Stimulated activated CD4-positive, alpha-beta T cell treated with anti-CD3 and anti-CD28 coated beads, Interleukin-2, amount 100 ng/mL, for 48 hours (primary cell): ENCODE measurements around the gene GPR148.

Experiments
- DNase-seq, 2 donors: peaks; one replicate each; pipeline ENCODE4 v3.0.0-alpha.2; 2020

The GPR148 gene

DNA sequence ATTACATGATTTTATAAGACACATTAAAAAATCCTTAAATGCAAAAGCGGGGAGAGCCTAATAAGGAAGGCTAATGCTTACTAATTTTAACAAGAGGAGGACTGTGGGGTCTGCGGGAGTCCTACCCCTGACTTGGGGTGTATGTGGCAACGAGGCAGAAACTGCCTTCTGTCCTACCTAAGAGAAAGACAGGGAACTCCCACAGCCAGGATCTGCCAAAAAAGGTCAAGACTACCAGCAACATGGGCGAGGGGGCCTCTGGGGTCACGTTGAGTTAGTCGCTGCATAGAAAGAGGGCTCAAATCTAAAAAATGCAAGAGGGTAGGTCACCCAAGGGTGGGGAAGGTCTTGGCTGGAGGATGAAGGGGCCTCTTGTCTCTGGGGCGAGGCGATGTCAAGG is 25.9 kb downstream of the GPR148 start:
- DNase-seq: no peak

DNA sequence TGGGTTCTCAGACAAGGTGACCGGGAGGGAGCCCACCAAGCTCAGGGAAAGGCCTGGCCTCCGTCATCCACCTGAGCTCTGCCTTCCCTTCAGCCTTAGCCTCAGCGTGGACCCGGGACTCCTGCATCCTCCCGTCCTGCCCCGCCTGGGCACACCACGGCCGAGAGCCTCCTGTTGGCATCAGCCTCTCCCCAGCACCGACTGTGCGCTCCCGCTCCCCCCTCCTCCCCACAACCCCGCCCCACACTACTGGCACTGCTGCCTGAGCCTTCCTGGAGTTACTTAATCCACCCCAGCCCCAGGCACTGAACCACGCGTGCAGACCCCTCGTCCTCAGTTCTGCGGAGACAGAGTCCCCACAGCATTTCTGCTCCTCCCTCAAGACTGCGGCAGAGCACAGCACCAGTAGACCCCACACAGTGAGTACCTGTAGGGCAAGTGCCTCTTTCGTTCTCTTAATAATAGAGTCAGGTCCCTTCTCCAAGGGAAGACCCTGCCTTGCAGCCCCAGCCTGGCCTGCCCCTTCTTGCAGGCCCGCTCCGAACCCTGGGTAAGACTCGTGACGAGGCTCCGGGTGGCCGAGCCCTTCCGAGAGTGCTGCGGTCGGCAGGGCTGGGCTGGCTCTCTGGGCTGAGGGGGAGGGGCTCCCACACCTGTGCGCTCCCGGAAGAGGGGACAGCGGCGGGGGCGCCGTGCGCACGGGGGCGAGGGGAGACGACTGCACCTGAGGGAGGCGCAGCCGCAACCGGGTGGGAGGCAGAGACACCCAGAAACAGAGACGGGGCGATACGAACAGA is 26.6 kb downstream of the GPR148 start, which contains the start of gene AMER3:
TSS of gene AMER3 (plus strand) at position 285 of the 797 bp plus-strand sequence. CDS start 6,533 bp downstream, outside the sequence.
- no peak for DNase-seq

DNA sequence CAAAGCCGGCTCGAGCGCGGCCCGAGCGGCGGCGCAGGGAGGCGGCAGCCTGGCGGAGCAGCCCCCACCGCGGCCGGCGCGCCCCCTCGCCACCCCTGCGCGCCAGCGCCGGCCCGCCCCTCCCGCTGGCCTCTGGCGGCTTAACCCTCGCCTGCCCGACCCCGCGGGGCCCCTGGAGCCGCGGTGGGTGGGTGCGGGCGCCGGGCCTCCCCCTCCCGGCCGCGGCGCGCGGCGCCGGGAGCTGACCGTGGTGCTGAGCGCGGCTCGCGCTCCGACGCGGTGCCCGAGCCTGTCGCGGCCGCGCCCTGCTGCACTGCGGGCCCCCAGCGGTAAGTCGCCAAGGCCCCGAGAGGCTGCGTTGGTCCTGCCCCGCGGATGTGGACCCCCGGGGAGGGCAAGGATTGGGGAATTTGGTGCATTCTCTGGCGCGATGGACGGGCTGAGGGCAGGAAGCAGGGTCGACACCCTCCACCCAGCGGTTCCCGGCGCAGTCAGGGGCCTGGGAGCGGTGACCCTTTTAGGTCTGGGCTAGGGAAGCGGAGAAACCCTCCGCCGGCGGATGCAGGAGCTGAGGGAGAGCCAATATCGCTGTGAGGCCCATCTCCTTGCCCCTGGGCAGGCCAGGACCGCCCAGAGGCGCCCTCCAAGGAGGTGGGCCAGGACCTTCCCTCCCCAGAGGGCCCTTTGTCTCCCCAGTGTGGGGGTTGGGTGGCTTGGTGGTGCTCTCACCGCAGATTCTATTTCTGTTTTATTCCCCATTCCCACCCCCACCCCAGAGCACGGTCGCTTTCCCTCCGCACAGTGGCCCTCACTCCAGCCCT is 27.4 kb downstream of the GPR148 start:
- peak in 1 of 2 donors; percentile 31 for DNase-seq

DNA sequence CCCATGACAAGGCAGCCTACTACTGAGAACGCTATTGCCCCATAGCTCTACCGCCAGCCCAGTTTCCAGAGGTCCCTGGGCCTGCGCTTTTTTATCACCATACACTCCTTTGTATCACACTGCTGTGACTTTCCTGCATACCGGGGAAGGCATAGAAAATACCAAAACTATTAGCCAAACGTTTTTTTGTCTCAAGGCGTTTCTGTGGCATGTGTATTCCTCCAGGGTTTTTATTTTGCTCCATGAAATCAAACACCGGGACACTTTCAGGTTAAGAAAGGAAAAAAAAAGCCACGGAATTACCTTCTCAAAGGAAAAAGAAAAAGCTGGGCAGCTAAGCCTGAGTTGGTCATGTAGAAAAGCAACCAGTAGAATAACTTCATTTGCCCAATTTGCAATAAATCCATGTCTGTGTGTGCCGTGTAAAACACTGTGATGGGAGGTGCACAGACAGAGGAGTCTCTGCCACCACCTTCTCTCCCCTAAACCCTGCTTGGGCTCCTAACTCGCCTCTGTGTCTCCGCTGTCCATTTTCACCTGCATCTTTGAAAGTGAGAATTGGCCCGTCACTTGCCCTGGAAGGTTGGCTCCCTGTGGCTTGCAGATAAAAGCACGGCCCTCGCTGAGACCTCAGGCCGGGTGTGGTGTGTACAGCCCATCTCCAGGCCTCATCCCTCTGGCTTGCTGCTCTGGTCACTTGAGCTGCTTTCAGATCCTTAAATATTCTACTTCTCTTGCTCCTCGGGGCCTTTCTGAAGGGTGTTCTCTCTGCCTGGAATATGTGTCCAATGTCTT is 28.2 kb downstream of the GPR148 start:
- DNase-seq: no peak

DNA sequence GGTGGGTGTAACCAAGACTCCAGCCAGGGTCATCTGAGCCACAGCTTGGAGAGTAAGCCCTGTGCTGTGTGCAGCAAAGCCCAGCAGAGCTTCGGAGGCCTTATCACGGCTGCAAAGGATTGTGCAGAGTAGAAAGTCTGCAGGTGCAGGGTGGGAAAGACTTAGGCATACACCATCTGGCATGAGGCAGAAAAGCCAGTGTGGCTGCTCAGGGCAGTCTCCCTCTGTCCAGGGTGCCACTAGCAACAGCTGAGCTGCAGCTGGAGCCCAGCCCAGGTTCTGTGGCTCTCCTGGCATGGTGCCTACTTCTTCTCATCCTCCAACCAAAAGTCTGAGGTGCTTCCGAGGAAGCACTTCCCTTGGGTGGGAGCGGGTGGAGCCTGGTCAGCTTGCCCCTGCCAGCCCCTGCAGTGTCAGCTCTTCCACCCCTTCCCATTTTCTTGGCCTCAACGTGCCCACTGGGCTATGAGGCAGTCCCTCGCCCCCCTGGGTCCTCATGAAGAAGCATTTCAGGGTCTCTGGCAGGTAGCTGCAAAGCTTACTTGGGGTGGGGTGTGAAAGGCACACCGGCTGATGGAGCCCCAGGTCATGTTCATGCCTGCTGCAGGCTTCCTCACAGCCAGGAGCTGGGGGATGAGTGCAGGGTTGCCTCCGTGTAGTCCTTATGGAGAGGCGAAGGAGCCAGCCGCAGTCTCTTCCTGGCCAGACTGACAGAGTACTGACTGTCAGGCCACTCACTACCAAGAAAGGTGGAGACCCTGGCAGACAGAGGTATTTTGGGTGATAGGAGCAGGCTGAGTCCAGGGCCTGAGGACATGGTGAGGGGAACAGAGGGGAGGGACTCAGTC is 31.3 kb downstream of the GPR148 start:
- DNase-seq: no peak

DNA sequence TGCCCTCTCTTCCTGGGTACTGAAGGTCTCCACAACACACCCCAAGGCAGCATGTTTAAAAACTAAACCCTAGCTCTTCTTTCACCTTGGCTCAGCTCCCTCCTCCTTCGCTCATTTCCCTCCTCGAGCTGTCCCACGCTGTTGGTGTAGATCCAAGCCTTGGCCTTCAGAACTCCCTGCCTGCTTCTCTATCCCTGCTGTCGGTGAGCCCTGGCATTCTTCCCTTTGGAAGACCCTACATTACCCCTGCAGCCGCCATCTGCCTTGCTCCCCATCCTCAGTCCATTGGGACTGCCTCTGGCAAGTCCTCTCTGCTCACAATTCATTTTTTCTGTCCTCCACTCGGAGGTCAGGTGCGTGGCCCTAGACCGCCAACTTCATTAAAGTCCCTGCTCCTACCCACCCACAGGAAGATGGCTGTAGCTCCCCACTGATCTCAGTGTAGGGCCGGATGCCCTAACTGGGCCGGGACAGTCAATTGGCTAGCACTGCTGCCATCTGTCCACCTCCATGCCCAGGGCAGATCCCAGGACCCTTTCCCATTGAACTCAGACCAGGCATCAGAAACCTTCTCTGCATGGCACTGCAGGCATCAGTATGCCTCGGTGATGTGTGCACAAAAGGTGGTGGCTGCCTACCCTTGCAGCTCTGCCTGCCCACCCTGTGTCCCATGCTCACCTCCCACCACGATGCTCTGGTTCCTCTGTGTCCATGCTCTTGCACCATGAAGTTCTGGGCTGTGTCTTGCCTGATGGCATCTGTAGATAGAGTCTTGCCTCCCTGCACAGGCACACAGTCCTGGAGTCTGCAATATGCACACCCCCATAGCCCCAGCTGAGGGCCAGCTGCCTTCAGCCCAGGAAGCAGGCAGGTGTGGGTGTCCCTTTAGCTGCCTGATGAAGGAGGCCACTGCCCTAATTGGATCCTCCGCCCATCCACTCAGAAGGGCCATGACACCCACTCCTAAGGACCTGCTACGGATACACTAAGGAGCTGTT is 32.2 kb downstream of the GPR148 start:
- no peak for DNase-seq

DNA sequence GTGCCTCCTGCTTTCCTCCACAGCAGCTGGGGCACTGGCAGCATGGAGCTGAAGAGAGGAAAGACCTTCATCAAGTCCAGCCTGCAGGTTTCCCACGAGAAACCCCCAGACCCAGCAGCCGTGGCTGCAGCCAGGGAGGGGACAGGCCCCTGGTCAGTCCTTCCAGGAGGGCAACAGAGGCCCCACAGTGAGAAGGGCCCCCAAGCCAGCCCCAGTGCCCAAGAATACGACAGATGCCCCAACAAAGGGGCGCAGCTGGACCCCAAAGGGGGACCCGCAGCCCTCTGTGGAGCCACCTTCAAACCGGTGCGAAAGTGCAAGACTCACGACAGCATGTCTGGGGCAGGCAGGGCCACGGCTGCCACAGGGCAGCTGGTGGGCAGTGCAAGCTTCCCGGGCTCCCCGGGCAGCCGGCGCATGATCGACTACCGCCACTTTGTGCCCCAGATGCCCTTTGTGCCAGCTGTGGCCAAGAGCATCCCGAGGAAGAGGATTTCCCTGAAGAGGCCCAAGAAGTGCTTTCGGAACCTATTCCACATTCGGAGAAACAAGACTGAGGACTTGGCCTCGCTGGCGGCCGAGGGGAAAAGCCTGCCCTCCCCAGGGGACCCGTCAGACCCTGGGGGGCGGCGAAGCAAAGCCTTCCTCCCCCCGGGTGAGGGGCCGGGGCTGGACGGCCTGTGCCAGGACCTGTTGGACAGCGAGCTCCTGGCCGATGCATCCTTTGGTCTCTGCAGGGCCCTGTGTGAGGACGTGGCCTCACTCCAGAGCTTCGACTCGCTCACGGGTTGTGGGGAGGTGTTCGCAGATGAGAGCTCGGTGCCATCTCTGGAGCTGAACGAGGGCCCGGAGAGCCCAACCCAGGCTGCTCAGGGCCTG is 33.4 kb downstream of the GPR148 start:
- DNase-seq: no peak

DNA sequence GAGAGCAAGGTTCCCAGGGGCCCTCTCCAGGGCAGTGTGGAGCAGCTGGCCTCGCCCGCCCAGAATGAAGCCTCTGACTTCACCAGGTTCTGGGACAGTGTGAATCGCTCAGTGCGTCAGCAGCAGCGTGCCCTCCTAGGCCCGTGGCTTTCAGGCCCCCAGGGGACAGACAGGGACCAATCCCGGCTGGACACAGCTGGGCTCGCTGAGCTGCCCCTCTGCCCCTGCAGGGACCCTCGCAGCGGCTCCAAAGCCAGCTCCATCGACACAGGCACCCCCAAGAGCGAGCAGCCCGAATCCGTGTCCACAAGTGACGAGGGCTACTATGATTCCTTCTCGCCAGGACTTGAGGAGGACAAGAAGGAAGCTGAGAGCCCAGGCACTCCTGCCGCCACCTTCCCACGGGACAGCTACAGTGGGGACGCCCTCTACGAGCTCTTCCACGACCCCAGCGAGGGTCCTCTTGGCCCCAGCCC is 34.1 kb downstream of the GPR148 start:
- no peak for DNase-seq

DNA sequence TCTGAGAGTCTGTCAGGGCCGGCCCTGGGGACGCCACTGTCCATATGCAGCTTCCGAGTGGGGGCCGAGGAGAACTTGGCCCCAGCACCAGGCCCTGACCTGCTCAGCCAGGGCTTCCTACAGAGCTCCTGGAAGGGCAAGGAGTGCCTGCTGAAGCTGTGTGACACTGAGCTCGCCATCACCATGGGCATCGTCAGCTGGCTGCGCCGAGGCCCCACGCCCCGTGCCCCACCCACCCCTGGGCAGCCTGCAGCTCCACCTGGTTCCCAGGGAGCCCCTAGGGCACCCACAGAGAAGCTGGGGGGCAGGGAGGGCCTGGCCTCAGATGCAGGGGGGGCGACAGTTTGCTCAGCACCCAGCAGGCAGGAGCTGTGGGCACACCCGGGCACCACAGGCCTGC is 34.5 kb downstream of the GPR148 start:
- DNase-seq: no peak

DNA sequence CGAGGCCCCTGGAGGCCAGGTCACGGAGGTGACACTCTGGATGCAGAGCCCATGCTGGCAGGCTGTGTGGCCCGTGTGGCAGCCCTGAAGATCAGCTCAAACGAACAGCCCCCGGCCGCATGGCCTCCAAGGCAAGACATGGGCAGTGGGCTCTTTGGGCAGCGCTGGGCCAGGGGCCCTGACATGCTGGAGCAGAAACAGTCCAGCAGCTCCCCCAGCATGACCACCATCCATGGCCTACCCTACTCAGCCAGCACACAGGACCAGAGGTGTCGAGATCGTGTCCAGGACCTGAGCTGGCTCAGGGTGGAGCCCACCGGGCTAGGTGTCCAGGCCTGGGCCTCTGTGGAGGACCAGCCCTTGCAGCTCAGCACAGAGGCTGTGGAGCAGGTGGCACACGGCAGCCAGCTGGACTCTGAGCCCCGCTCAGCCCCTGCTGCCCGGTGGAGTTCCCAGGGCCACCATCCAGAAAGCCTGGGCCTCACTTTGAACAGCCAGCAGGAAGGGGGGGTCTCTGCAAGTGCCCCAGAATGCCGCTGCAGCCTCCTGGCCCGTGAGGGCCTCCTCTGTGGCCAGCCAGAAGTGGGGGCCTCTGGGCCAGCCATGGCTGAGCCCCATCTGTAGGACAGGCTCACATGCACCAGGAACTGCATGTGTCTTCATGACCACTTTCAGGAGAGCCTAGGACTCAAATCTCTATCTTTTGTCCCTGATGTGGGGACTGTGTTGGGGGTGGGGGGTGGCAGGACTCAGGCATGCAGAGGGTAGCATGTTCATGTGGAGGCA is 35.4 kb downstream of the GPR148 start:
- DNase-seq: no peak

DNA sequence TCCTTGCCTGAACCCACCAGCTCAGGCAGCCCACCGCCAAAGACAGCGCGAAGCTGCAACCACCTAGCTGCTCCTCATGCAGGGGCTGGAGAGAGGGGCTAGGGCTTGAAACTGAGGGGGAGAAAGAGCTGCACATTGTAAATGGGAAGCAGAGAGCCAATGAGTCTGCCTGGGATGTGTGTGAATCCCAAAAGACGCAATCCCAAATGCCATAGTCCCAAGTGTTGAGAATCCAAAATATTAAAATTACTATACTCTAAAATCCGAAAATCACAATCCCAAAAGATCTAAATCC is 35.9 kb downstream of the GPR148 start:
- no peak for DNase-seq

DNA sequence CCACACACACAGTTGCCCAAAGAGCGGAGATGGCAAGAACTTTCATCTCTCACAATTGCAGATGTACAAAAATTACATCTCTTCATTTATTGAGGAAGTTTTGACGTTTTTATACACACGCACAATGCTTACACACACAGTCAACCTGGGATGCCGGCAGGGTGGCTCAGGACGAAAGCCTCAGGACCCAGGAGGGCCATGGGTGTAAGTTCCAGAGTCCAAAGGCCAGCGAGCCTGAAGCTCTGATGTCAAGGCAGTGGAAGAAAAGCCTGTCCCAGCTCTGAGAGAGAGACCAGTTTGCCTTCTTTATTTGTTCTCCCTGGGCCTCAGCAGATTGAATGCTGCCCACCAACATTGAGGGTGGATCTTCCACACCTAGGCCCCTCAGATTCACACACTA is 36.6 kb downstream of the GPR148 start:
- no peak for DNase-seq

DNA sequence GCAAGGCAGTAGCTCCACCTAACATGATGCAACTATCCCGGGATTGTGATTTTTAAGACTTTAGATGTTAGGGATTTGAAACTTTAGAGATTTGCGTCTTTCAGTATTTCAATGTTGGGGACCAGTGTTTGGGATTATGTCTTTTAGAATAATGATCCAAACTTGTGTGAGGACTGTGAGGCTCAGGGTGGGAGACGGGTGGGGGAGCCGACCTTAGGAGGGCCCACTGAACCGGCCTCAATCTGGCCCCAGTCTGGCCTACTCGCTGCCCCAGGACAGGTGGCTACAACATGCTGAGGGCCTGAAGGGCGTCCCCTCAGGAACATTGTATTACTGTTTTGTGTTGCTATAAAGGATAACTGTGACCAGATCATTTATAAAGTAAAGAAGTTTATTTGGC is 37.2 kb downstream of the GPR148 start:
- DNase-seq: no peak

DNA sequence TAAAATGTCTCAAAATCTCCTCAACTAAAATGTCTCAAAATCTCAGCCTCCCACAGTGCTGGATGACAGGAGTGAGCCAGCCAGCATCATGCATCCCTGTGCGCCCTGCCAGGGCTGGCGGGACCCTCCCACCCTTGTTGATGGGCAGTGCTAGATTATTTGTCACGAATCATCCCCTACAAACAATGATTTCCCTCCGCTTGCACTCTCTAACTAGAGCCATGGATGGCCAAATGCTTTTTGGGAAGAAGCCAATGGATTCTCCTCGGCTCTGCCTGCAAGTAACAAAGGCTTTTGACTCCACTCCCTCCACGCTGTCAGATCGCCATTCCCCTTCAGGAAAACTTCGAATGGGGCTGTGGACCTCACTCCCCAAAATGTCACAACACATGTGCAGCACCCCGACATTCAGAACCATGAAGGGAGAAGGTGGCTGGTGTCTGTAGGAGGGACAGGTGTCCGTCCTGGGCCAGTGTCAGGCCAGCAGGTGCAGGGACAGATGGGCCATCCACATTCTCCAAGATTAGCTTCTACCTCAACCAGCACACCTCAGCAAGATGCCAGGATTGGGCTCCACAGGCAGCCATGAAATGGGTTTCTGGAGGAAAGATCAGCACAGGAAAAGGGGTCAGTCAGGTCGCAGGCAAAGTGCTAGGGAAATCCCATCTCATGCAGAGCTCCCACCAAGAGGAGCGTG is 38.0 kb downstream of the GPR148 start:
- no peak for DNase-seq

DNA sequence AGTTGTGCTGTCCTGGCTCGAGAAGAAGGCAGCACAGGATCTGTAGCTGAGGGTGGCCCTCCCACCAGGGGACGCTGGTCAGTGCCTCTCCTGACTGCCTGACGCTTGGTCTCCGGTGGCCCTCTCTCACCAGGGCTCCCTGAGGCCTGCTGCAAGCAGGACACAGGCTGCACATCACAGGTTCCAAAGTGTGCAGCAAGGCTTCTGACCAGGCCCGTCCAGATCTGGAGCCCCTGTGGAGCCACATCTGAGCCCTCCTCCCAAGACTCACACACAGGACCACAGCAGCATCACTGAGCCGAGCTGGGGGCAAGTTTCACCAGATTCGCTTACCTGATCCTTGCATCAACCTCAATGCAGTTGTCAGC is 38.5 kb downstream of the GPR148 start:
- no peak for DNase-seq

DNA sequence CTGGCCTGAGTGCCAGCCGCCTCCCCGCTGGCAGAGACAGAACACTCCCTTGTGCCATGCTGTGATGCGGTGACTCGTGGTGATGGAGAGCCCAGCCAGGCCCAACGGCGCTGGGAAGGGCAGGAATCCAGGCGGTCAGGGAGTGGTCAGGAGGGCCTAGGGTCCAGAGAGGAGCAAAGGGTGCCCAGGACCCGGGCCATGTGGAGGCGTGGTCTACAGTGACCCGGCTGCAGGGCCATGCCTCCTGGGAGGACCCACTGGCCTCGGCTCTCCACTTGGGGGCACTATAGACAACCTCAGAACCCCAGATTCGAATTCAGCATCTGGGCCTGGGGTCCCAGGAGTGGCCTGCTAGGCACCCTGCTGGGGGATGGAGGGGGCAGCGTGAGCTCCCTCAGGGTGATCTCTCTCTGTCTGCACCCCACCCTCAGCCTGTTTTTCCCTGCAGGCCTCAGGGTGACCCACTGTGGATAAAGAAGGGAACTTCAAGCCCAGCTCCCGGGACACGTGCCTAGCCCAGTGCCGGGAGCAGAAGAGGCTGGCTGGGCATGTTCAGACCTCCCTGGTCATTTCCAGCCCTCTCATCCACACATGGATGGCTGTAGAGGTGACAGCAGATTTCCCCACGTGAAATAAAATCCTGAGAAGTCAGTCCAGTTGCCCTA is 39.5 kb downstream of the GPR148 start:
- no peak for DNase-seq

DNA sequence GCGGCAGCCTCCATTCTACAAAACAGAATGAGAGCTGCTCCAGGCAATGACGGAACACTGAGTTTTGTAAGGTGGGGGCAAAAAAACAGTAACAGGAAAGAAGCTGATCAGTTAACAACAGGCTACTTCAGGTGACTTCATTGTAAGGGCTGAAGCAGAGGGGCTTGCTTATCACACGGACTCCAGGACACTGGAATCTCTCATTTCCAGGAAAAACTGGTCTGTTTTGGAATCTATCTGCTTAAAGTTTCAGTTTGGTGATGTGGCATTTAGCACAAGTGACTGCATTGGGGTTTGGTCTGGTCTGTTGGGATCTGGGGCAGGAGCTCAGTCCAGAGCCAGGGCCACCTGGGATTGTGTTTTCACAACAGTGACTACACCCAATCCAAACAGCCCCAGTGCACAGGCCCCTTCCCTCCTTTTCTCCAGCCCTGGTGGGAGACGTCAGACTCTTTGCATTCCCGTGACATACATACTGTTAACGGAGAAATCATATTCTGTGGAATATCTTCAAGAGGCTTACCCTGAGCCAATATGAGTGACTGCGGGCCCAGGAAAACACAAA is 40.6 kb downstream of the GPR148 start:
- DNase-seq: no peak

DNA sequence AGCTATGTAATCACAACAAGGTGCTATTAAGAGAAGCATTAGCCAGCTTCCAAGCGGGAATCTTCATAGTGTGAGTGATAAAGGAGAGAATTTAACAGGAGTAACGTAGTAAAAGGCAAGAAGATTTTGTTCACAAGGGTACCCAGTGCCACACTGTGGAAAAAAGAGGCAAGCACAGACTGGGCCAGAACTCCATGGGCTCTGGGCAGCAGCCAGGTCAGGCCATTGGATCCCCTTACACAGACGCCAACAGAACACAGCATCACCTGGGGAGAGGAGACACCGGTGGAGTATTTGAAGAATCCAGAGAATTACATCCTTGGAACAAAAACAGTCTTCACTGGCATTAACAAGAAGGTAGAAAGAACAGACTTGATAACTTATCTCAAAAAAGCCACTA is 47.7 kb downstream of the GPR148 start:
- no peak for DNase-seq
